Central memory CD8-positive, alpha-beta T cell (primary cell): ENCODE data around the gene GMPR2.

ENCODE experiments used
- ATAC-seq: fragments of 150-1000 bp; cut with Tn5 transposase; replicated peaks from 2 replicates; pipeline ENCODE4 v1.10.0; 2022; ENCODE audit warnings: mild to moderate bottlenecking, moderate FRiP score, moderate number of reproducible peaks; ENCODE audit not compliant: poor library complexity, severe bottlenecking; ENCODE audit errors: extremely low read depth
- DNase-seq, 2 donors: peaks; one replicate each; pipeline ENCODE4 v3.0.0; 2021; ENCODE audit warnings: low spot score in 2 of 2
- H3K27ac Mint-ChIP-seq: one replicate; pipeline ENCODE4 v1.8.0; 2022; ENCODE audit warnings: low read depth, mild to moderate bottlenecking, moderate library complexity, mixed read lengths
- H3K27me3 Mint-ChIP-seq: one replicate; pipeline ENCODE4 v1.8.0; 2022; ENCODE audit warnings: mixed read lengths
- H3K36me3 Mint-ChIP-seq: one replicate; pipeline ENCODE4 v1.8.0; 2022; ENCODE audit warnings: mild to moderate bottlenecking, moderate library complexity, mixed read lengths; ENCODE audit not compliant: insufficient read depth
- H3K4me1 Mint-ChIP-seq: one replicate; pipeline ENCODE4 v1.8.0; 2022; ENCODE audit warnings: mixed read lengths
- H3K4me3 Mint-ChIP-seq: one replicate; pipeline ENCODE4 v1.8.0; 2022; ENCODE audit warnings: mild to moderate bottlenecking, moderate library complexity, mixed read lengths
- H3K9me3 Mint-ChIP-seq: one replicate; pipeline ENCODE4 v1.8.0; 2022; ENCODE audit warnings: mixed read lengths

GMPR2 gene

GRCh38 chr14:24283796-24284460, 51.2 kb downstream of the GMPR2 start:
- Mint-ChIP-seq H3K9me3 (no peaks in the 10 kb centered on the region), H3K4me1 (peaks cover 7% of the 10 kb centered on the region), H3K27me3 (no peaks in the 10 kb centered on the region), H3K27ac (peak overlapping the region; percentile 69), H3K4me3 (no peak overlapping the region), H3K36me3 (no peaks in the 10 kb centered on the region)
- DNase-seq (no peak), ATAC-seq (no peak)

GRCh38 chr14:24284501-24285035, 51.8 kb downstream of the GMPR2 start:
- Mint-ChIP-seq H3K27ac (peak overlapping the region; percentile 69), H3K4me1 (peaks cover under 1% of the 10 kb centered on the region), H3K36me3 (no peaks in the 10 kb centered on the region), H3K4me3 (no peak overlapping the region), H3K9me3 (no peaks in the 10 kb centered on the region), H3K27me3 (no peaks in the 10 kb centered on the region)
- DNase-seq: no peak
- no peak for ATAC-seq

- no peak overlapping the region for H3K27ac Mint-ChIP-seq
- ATAC-seq (no peak), DNase-seq (no peak)
- no peaks in the 10 kb centered on the region for H3K27me3 Mint-ChIP-seq
- H3K4me1 Mint-ChIP-seq: no peaks in the 10 kb centered on the region
- peaks cover 3% of the 10 kb centered on the region for H3K36me3 Mint-ChIP-seq
- H3K9me3 Mint-ChIP-seq: no peaks in the 10 kb centered on the region
- no peak overlapping the region for H3K4me3 Mint-ChIP-seq
These were observed 52.6 kb downstream of the GMPR2 start for GRCh38 chr14:24285351-24285750.

- Mint-ChIP-seq H3K4me1 (no peaks in the 10 kb centered on the region), H3K36me3 (peaks cover 10% of the 10 kb centered on the region), H3K27ac (no peak overlapping the region), H3K9me3 (no peaks in the 10 kb centered on the region), H3K4me3 (no peak overlapping the region), H3K27me3 (no peaks in the 10 kb centered on the region)
- ATAC-seq (no peak), DNase-seq (no peak)
These were observed 54.3 kb downstream of the GMPR2 start for GRCh38 chr14:24286996-24287395.
